HG02938 (cell line): ENCODE data around the gene OLFML3.

ENCODE experiments used
- ATAC-seq: cut with Tn5 transposase; IDR thresholded peaks from one replicate; pipeline ENCODE4 v1.9.1; 2021; ENCODE audit warnings: mild to moderate bottlenecking, moderate library complexity; ENCODE audit not compliant: unreplicated experiment

Gene OLFML3

DNA sequence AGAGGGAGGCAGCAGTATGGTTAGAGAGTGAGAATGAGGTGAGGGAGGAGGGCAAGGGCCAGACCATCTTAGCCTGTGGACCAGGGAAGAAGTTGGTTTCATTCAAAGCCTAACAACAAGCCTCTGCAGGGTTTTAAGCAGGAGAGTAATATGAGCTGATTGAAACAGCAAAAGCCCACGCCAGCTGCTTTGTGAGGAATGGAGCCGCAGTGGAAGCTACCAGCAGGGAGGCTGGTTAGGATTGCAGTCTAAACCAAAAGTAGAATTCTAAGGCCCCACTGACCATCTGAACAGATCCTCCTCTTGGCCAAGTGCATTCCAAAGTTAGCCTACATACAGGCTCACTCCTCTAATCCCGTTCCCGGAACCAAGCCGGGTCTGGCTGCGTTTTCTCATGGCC lies 44.8 kb downstream of the OLFML3 start:
- ATAC-seq: no peak

DNA sequence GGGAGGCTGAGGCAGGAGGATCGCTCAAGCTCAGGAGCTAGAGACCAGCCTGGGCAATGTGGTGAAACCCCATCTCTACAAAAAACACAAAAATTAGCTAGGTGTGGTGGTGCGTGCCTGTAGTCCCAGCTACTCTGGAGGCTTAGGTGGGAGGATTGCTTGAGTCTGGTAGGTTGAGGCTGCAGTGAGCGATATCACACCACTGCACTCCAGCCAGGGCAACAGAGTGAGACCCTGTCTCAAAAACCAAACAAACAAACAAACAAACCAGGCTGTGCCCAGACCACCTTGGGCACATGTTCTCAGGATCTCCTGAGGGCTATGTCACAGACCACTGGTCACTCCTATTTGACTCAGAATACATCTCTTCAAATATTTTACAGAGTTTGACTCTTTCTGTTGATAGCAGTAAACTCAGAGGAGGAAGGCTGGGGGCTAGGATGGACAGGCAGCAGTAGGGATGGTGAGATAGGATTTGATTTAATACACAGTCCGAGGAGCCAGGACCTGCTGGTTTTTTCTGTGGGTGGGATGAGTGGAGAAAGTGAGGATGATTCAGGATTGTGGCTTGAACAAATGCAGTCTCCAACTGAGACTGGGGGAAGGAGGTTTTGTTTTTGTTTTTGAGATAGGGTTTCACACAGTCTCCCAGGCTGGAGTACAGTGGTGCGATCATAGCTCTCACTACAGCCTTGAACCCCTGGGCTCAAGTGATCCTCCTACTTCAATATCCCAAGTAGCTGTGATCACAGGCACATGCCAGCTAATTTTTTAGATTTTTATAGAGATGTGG lies 46.5 kb downstream of the OLFML3 start:
- ATAC-seq: no peak

DNA sequence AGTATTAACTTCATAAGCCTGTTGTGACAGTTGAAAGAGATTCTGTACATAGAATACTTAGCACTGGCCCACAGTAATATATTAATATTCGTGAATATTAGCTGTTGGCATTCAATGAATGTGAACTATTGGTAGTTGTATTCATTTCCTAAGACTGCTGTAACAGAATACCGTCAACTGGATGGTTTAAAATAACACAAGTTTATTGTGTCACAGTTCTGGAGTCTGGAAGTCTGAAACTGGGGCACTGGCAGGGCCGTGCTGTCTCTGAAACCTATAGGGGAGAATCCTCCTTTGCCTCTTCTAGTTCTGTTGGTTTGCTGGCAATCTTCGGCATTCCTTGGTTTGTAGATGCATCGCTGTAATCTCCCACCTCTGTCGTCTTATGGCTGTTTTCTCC lies 47.5 kb downstream of the OLFML3 start:
- no peak for ATAC-seq
